HEK293 (cell line): ENCODE results near the gene RLN2.
"Not testable (repeated sequence)": the region's sequence is repeated elsewhere in the genome, so short reads cannot be mapped to it uniquely, and the experiment has no call there.

Experiments used
- CTCF ChIA-PET: fragments of 350-600 bp; formaldehyde crosslinking; extraction: SDS; loops from one replicate; lab custom pipeline; 2021; ENCODE audit warnings: antibody characterized with exemption; lab: Yijun Ruan, JAX
- POLR2A ChIA-PET: fragments of 300-600 bp; formaldehyde crosslinking; extraction: SDS; loops from one replicate; lab custom pipeline; 2020; ENCODE audit warnings: antibody characterized with exemption, inconsistent platforms; lab: Yijun Ruan, JAX
- H3K27ac ChIP-seq: fragments of 200-500 bp; sonication (Bioruptor generic); 2 replicates; pipeline ENCODE4 v1.5.1; 2014; ENCODE audit warnings: low read depth, low read length, control low read depth, inconsistent platforms; ENCODE audit errors: extremely low read depth
- H3K36me3 ChIP-seq, 2 experiments: fragments of 200-500 bp in 1 of 2; sonication (Bioruptor generic) in 1 of 2; 1 replicate in 1 of 2; 2 replicates in 1 of 2; pipeline ENCODE4 v1.5.1; 2014 to 2017; ENCODE audit warnings: inconsistent platforms in 2 of 2, low read length in 2 of 2; ENCODE audit not compliant: control insufficient read depth in 2 of 2, insufficient read depth in 1 of 2
- H3K4me1 ChIP-seq: fragments of 200-500 bp; sonication (Bioruptor generic); 2 replicates; pipeline ENCODE4 v1.5.1; 2014; ENCODE audit warnings: mild to moderate bottlenecking, low read length, inconsistent platforms; ENCODE audit not compliant: control insufficient read depth, insufficient read depth
- H3K4me3 ChIP-seq: 2 replicates; pipeline ENCODE4 v1.5.1; 2011; ENCODE audit warnings: low read depth, mild to moderate bottlenecking, control low read depth, low read length, moderate library complexity
- H3K9me3 ChIP-seq: fragments of 200-500 bp; sonication (Bioruptor generic); 2 replicates; pipeline ENCODE4 v1.5.1; 2014; ENCODE audit warnings: low read depth, low read length, inconsistent platforms; ENCODE audit not compliant: control insufficient read depth, insufficient read depth
- FEZF1 ChIP-seq: fragments of 450-650 bp; formaldehyde crosslinking; IDR thresholded peaks from 2 replicates; pipeline ENCODE4 v1.5.1; 2016; ENCODE audit warnings: missing biosample characterization, missing genetic modification characterization
- IKZF3 ChIP-seq: fragments of 450-650 bp; IDR thresholded peaks from 2 replicates; pipeline ENCODE4 v1.5.0; 2018; ENCODE audit warnings: missing biosample characterization, mild to moderate bottlenecking, missing genetic modification characterization, moderate library complexity
- OVOL3 ChIP-seq: fragments of 450-650 bp; formaldehyde crosslinking; IDR thresholded peaks from 2 replicates; pipeline ENCODE4 v1.5.1; 2016; ENCODE audit warnings: missing biosample characterization, missing genetic modification characterization
- ZBTB20 ChIP-seq: fragments of 450-650 bp; formaldehyde crosslinking; IDR thresholded peaks from 2 replicates; pipeline ENCODE4 v1.5.1; 2016; ENCODE audit warnings: missing biosample characterization, missing genetic modification characterization
- ZNF146 ChIP-seq: fragments of 450-650 bp; formaldehyde crosslinking; IDR thresholded peaks from 2 replicates; pipeline ENCODE4 v1.5.1; 2016; ENCODE audit warnings: missing biosample characterization, missing genetic modification characterization
- ZNF561 ChIP-seq: fragments of 450-650 bp; IDR thresholded peaks from 2 replicates; pipeline ENCODE4 v1.5.1; 2018; ENCODE audit warnings: missing biosample characterization, missing genetic modification characterization, borderline replicate concordance
- ZNF623 ChIP-seq: fragments of 450-650 bp; formaldehyde crosslinking; IDR thresholded peaks from 2 replicates; pipeline ENCODE4 v1.5.1; 2016; ENCODE audit warnings: missing biosample characterization, missing genetic modification characterization
- ZNF629 ChIP-seq: fragments of 450-650 bp; formaldehyde crosslinking; IDR thresholded peaks from 2 replicates; pipeline ENCODE4 v1.5.1; 2017; ENCODE audit warnings: missing biosample characterization, missing genetic modification characterization
- ZNF830 ChIP-seq: fragments of 450-650 bp; IDR thresholded peaks from 2 replicates; pipeline ENCODE4 v1.5.0; 2018; ENCODE audit warnings: missing biosample characterization, missing genetic modification characterization, low read depth, mild to moderate bottlenecking, moderate library complexity
- TF ChIP-seq, protein P1 (sequence below): fragments of 450-650 bp; formaldehyde crosslinking; IDR thresholded peaks from 2 replicates; pipeline ENCODE4 v1.5.1; 2016; ENCODE audit warnings: missing biosample characterization, missing genetic modification characterization
- TF ChIP-seq, protein P2 (sequence below): fragments of 450-650 bp; formaldehyde crosslinking; IDR thresholded peaks from 2 replicates; pipeline ENCODE4 v1.5.1; 2017; ENCODE audit warnings: missing biosample characterization, mild to moderate bottlenecking, missing genetic modification characterization, moderate library complexity
- TF ChIP-seq, protein P3 (sequence below): fragments of 450-650 bp; formaldehyde crosslinking; IDR thresholded peaks from 2 replicates; pipeline ENCODE4 v1.5.1; 2016; ENCODE audit warnings: missing biosample characterization, missing genetic modification characterization

RLN2 gene

DNA sequence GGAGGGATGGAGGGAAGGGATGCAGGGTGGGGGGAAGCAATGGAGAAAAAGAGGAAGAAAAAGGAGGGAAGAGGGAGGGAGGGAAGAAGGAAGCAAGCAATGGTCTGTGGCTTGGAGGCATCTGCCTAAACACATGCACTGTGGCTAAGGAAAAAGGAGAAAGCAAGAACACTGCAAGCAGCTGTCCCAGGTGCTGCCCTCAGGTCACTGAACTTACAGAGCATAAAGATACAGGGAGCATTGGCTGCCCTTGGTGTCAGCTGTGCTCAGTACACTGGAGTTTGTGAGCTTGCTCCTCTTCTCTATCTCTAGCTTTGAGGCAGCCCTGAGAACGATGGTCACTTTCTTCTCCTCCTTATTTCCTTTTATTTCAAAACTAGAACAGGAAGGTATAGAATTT, 17.1 kb upstream of the RLN2 start:
- POLR2A ChIA-PET, result interaction anchor here (0.8 kb wide), 1 partner anchor 136 kb away, joined by 3 read pairs; no protein-coding TSS in a partner anchor
- not testable (repeated sequence) for H3K4me1 ChIP-seq, H3K36me3 ChIP-seq, H3K27ac ChIP-seq, H3K9me3 ChIP-seq
- CTCF ChIA-PET, result interaction anchor here (0.6 to 1.5 kb wide), 8 partner anchors 10 to 770 kb away, joined by 3 to 5 read pairs (median 3); partner anchors contain the start of gene INSL6
- TF ChIP-seq, protein P1, sequence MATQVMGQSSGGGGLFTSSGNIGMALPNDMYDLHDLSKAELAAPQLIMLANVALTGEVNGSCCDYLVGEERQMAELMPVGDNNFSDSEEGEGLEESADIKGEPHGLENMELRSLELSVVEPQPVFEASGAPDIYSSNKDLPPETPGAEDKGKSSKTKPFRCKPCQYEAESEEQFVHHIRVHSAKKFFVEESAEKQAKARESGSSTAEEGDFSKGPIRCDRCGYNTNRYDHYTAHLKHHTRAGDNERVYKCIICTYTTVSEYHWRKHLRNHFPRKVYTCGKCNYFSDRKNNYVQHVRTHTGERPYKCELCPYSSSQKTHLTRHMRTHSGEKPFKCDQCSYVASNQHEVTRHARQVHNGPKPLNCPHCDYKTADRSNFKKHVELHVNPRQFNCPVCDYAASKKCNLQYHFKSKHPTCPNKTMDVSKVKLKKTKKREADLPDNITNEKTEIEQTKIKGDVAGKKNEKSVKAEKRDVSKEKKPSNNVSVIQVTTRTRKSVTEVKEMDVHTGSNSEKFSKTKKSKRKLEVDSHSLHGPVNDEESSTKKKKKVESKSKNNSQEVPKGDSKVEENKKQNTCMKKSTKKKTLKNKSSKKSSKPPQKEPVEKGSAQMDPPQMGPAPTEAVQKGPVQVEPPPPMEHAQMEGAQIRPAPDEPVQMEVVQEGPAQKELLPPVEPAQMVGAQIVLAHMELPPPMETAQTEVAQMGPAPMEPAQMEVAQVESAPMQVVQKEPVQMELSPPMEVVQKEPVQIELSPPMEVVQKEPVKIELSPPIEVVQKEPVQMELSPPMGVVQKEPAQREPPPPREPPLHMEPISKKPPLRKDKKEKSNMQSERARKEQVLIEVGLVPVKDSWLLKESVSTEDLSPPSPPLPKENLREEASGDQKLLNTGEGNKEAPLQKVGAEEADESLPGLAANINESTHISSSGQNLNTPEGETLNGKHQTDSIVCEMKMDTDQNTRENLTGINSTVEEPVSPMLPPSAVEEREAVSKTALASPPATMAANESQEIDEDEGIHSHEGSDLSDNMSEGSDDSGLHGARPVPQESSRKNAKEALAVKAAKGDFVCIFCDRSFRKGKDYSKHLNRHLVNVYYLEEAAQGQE (tag by site-specific recombination), result 0 out of 2 replicates have a peak, but pooled peaks have one; percentile 32
- TF ChIP-seq, all 188 proteins: peak for 1; not testable (repeated sequence) for 187
- H3K4me3 ChIP-seq, result not testable (repeated sequence)

DNA sequence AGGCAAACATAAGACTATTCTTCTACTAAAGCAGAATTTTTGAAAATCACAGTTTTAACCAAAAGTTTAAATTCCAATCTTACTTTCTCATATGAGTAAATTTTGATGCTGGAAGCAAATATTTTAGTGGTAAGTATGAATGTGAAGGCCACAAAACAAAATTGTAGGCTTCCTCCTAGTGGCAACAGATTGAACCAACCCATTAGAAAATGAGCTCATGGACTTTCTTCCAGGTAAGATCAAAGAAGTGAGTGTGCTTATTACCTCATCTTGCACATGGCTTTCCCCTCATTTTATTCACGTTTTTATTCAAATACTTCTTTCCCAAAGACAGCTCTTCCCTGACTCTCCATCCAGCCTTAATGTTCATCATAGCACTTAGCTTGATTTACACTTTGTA, 16.5 kb upstream of the RLN2 start:
- TF ChIP-seq ZNF146 (tag by site-specific recombination), result no peak
- TF ChIP-seq, protein P2, sequence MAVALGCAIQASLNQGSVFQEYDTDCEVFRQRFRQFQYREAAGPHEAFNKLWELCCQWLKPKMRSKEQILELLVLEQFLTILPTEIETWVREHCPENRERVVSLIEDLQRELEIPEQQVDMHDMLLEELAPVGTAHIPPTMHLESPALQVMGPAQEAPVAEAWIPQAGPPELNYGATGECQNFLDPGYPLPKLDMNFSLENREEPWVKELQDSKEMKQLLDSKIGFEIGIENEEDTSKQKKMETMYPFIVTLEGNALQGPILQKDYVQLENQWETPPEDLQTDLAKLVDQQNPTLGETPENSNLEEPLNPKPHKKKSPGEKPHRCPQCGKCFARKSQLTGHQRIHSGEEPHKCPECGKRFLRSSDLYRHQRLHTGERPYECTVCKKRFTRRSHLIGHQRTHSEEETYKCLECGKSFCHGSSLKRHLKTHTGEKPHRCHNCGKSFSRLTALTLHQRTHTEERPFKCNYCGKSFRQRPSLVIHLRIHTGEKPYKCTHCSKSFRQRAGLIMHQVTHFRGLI (tag by site-specific recombination), result no peak
- no peak for TF ChIP-seq ZNF561 (tag by site-specific recombination)
- TF ChIP-seq ZNF623 (tag by site-specific recombination), result no peak
- no peak for TF ChIP-seq IKZF3 (tag by site-specific recombination)
- TF ChIP-seq ZNF830 (tag by site-specific recombination), result no peak
- no peak for TF ChIP-seq OVOL3 (tag by site-specific recombination)
- TF ChIP-seq ZBTB20, result no peak
- TF ChIP-seq FEZF1 (tag by site-specific recombination), result no peak
- TF ChIP-seq ZNF629 (tag by site-specific recombination), result no peak
- H3K4me1 ChIP-seq, result no peaks in the 10 kb centered on the region
- H3K9me3 ChIP-seq, result no peaks in the 10 kb centered on the region
- H3K27ac ChIP-seq, result no peak overlapping the region
- no peaks in the 10 kb centered on the region for H3K36me3 ChIP-seq
- POLR2A ChIA-PET, result interaction anchor here (0.8 kb wide), 1 partner anchor 135 kb away, joined by 3 read pairs; no protein-coding TSS in a partner anchor
- CTCF ChIA-PET, result interaction anchor here (0.6 to 1.5 kb wide), 8 partner anchors 10 to 770 kb away, joined by 3 to 5 read pairs (median 3); partner anchors contain the start of gene INSL6
- no peak overlapping the region for H3K4me3 ChIP-seq

DNA sequence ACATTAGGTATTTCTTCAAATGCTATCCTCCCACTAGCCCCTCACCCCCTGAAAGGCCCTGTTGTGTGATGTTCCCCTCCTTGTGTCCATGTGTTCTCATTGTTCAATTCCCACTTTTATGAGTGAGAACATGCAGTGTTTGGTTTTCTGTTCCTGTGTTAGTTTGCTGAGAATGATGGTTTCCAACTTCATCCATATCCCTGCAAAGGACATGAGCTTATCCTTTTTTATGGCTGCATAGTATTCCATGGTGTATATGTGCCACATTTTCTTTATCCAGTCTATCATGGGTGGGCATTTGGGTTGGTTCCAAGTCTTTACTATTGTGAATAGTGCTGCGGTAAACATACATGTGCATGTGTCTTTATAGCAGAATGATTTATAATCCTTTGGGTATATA, 11.9 kb upstream of the RLN2 start:
- H3K36me3 ChIP-seq, H3K4me3 ChIP-seq, H3K27ac ChIP-seq, H3K9me3 ChIP-seq, H3K4me1 ChIP-seq, POLR2A ChIA-PET, CTCF ChIA-PET: not testable (repeated sequence)
- peak; percentile 83 for TF ChIP-seq ZNF146 (tag by site-specific recombination)
- TF ChIP-seq, protein P3, sequence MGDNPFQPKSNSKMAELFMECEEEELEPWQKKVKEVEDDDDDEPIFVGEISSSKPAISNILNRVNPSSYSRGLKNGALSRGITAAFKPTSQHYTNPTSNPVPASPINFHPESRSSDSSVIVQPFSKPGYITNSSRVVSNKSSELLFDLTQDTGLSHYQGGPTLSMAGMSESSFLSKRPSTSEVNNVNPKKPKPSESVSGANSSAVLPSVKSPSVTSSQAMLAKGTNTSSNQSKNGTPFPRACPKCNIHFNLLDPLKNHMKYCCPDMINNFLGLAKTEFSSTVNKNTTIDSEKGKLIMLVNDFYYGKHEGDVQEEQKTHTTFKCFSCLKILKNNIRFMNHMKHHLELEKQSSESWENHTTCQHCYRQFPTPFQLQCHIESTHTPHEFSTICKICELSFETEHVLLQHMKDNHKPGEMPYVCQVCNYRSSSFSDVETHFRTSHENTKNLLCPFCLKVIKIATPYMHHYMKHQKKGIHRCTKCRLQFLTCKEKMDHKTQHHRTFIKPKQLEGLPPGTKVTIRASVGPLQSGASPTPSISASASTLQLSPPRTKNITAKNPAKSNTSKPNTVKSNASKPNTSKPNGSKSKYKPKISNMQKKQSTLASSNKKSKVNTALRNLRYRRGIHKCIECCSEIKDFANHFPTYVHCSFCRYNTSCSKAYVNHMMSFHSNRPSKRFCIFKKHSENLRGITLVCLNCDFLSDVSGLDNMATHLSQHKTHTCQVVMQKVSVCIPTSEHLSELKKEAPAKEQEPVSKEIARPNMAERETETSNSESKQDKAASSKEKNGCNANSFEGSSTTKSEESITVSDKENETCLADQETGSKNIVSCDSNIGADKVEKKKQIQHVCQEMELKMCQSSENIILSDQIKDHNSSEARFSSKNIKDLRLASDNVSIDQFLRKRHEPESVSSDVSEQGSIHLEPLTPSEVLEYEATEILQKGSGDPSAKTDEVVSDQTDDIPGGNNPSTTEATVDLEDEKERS (tag by site-specific recombination), result 0 out of 2 replicates have a peak, but pooled peaks have one; percentile 78
